CD1c-positive myeloid dendritic cell (primary cell): ENCODE measurements around the gene STX2.
A peak's percentile ranks its signal among the peaks of the same experiment; 100 is the strongest.

ENCODE experiments used
- DNase-seq: peaks from one replicate; pipeline ENCODE4 v3.0.0-alpha.2; 2016; ENCODE audit errors: extremely low spot score

Gene STX2

DNA sequence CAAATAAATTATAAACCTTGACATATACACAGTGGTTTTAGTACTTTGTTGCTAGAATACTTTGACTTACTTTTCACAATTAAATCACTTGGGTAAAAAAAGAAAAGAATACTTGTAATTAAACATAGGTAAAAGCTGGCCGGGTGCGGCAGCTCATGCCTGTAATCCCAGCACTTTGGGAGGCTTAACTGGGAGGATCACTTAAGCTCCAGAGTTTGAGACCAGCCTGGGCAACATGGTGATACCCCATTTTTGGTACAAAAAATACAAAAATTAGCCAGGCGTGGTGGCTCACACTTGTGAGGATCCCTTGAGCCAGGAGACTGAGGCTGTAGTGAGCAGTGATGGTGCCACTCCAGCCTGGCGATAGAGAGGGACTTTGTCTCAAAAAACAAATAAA, 7.8 kb downstream of the STX2 start:
- no peak for DNase-seq

DNA sequence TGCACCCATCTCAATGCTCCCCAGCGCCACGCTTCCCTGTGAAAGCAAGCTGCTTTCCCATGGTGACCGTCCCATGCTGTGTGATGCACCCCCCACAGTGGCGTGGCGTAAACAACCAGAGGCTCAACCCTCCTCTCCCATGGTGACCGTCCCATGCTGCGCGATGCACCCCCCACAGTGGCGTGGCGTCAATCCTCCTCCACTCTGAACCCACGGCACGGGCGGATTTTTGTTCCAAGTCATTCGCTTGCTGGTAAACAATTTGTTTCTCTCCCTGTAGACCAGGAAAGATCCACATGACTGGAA, 8.9 kb downstream of the STX2 start:
- no peak for DNase-seq

DNA sequence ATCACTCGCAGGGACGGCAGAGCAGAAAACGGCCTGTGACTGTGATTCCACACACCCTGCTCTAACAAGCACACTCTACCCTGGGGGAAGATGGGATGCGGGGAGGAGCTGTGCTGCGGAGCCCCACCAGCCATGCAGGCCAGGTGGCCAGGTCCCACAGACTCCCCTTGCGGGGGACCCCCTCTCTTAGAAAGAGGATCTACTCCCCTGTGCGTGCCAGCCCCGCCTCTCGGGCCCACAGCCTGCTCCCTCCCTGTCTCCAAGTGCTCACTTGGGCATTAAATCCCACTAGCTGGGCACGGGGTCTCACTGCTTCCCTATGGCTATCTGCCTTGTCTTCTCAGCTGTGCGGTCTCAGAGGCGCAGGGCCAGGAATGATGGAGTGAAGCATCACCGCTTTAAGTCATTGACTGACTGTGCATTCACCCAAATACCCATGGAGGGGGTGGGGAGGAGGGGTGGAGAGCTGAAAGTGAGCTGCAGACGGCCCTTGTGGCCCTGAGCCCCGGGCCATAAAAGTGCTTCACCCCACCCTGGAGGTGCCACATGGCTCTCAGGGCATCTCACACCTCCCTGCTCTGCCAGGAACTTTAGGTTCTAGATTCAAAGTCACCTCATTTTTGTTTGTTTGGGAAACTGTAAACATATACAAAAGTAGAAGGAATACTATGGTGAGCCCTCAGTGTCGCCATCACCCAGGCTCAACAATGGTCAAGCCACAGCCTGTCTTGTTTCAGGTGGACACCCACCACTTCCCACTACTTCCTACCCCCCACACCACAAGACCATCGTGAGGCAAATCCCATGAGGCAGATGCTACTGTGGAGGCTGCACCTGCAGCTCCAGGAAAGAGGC, 9.4 kb downstream of the STX2 start:
- no peak for DNase-seq

DNA sequence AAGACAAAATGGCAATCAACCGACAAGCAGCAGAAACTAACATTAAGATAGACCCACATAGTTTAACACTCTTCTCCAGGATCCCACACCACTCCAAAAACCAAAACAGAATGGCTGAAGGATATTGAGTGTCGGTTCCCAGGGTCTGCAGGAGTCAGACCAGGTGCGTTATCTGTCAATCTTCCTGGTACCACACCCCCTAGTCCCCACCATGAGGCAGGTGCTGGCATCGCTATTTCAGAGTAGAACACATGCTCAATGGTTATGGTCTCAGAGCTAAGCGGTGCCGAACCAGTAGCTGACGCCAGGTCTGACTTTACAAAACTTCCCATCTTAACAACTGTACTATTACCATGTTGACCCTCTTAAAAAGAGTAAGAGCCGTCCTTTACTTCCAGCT, 10.2 kb downstream of the STX2 start:
- no peak for DNase-seq

DNA sequence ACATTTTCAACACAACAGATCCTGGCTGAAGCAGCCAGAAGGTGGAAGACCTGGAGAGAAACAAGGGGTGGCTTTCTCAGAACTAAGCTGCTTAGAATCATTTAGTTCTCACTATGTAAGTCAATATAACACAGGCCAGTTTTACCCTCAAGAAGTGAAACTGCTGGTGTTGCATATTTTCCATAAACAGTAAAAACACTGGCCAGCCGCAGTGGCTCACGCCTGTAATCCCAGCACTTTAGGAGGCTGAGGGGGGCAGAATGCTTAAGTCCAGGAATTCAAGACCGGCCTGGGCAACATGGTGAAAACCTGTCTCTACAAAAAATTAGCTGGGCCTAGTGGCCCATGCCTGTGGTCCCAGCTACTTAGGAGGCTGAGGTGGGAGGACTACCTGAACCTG, 11.6 kb downstream of the STX2 start:
- DNase-seq: peak; percentile 24

DNA sequence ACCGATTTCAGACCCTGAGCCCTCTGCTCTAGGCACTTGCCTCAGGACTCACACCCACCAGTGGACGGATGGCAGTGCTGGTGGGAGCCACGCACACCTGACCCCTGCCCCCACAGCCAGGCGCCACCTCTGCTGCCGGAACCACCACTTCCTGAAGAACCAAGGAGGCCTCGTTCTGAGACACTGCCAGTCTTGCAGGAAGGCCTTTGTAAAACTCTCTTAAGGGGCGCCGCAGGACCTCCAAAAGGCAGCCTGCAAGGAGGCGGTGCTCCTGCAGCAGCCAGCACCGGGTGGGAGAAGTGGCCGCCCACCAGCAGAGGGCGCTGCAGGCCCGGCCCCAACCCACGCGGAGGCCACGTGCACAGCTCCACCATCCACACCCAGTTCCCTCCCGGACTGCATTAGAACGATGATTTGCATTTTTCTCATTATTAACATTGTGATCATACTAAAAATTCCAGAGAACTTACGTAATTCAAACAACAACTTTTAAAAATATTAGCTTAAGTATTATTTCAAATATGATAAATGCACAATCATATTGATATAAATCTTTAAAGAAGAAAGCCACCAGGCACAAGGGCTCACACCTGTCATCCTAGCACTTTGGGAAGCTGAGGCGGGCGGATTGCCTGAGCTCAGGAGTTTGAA, 12.8 kb downstream of the STX2 start:
- peak; percentile 52 for DNase-seq

DNA sequence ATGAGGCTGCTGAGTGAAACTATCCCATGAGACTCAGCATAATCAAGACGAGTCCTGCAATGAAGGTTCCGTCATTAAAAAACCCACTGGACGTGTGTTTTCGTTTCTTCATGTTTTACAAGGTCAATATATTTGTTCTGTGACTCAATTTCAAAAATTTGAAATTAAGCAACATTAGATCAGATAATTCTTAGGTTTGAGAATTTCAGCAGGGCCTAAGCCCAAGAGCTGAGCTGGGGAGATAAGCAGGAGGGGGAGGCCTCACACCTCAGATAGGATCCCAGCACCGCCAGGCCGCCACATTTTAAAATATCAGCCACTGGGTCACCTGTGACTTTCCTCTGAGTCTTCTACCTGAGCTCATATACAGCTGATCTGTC, 13.3 kb downstream of the STX2 start:
- DNase-seq: no peak

DNA sequence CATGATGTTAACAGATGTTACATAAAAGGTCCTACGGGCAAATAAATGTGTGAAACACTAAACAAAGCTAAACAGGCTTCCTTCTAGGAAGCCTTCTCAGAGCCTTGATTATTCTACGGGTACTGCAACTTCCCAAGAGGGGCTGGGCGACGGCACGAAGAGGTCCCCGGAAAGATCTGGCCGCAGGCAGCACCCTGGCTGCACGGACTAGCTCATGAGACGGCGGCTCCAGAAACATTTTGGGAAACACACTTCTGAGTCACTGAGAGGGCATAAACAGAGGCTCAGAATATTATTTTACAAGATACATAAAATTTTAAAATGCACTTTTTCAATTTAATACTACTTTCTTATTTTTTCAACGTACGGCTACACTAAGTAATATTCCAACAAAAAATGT, 19.4 kb downstream of the STX2 start:
- DNase-seq: no peak

DNA sequence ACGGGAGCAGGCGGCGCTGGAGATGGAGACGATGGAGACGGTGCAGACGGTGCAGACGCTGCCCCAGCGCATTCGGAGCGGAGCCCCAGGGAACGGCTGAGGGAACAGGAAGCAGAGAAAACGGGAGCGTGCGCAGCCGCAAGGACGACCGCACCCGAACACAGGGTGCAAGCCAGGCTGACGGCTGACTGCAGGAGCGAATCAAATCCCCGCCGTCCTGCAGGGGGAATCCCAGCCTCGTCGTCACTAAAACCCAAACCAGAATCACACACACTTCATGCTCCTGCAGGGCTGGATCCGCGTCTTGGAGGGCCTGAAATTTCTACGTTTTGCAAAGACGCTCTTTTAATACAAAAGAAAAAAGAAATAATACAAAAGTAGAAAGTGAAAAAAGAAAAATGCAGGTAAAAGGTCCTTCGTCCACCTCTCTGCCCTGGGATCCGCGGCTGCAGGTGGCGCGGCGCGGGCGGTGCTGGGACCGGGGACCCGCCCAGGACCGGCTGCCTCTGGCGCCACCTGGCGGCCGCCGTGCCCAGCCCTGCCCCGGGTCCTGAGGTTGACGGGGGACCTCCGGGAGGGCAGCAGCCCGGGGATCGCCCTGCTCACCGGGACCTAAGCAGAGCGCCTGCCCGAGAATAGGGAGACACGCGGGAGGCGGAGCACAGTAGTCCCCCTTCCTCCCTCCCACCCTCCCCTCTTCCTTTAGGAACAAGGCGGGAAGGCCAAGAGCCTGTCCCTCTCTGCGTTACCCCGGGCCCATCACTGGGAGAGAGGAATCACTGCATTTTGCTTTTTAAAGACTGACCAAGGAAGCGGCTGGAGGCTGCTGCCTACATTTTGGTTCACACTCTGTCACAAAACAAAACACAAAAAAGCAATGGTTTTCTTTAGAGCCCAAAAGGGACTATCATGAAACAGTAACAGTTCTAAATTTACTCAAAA, 20.1 kb downstream of the STX2 start:
- peak; percentile 65 for DNase-seq

DNA sequence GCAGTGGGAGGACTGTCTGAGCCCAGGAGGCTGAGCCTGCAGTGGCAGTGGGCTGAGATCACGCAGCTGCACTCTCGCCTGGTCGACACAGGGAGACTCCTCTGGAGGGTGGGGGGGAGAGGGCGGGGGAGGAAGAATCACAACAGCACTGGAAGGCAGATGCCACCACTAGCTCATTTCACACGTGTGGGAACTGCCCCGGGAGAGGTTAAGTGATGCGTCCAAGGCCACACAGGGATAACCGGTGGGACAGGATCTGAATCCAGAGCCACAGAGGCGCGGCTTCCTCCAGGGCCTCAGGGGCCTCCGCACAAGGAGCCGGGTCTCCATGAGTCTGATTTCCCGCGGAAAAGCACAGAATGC, 20.8 kb downstream of the STX2 start:
- no peak for DNase-seq

DNA sequence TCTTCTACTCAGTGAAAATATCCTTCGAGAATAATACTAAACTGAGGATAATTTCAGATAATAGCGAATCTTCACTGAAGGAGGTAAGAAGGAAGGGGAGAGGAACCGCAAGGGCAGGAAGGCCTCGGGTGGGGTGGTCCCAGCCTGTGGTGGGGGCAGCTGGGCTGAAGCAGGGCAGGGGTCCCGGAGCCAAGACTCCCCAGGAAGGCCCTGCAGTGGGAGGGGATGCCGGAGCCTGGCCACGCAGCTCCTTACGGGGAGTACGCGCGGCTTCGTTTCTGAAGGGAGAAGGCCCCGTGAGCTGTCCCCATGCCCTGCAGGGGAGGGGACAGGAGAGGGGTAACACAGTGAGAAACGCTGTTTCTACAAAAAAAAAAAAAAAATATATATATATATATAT, 21.2 kb downstream of the STX2 start:
- DNase-seq: no peak

DNA sequence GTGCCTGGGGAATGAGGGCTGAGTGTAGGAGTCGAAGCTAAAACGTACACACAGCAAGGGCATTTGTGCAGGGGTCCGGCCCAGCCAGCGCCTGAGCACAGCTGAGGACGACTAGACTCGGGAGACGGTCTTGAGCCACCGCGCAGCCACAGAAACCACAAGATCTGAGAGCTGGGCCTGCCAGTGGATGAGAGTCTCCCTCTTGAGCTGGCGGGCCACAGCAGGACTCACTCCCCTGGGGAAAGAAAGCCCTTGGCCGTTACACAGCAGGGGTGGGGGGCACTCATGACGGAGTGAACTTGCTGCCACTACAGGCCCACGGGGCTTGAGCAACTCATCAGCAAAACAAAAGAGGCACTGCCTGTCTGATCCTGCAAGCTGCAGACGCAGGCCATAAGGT, 23.0 kb downstream of the STX2 start:
- DNase-seq: no peak

DNA sequence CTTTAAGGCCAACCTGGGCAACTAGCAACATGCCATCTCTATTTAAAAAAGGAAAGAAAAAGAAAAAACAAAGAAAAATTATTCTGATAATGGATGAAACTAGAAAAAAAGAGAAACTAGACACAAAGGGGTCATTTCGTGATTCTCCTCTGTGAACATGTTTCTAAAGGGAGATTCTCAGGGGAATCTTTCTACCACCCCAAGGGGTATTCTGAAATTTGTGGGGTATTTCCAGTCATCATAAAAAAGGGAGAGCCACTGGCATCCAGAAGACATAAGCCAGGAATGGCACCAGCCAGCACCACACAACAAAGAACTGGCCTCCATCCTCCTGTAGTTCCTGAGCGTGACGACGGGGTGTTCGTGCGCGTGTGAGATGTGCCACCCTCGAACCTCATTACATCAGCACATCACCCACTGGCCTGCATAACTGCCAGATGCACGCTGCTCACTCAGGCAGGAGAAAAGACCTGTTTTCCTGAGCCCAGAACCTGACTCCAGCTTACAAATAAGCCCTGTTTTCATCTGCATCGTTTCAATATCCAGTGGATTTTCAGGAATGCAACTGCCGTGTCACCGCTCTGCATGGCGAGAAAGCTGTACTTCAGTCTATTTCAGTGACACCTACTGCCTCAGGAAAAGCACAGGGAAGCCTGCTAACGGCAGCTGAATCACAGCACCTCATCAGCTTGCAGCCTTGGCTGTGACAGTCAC, 23.9 kb downstream of the STX2 start:
- DNase-seq: no peak

DNA sequence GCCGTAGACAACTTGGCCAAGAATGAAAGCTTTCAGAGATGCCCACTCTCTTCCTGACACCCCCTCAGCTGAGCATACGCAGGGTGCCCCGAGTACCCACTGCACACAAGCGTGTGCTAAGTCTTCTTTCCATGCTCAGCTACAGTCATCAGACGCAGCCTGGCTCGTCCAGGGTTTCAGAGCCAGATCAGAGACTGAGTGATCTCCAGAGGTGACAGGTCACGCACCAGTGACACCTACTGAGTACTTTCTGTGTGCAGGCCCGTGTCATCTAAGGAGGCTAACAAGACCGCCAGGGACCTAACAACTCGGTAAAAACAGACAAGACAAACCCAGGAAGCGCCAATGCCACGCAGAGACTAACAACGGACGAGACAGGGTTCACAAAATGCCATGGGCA, 25.1 kb downstream of the STX2 start:
- no peak for DNase-seq

DNA sequence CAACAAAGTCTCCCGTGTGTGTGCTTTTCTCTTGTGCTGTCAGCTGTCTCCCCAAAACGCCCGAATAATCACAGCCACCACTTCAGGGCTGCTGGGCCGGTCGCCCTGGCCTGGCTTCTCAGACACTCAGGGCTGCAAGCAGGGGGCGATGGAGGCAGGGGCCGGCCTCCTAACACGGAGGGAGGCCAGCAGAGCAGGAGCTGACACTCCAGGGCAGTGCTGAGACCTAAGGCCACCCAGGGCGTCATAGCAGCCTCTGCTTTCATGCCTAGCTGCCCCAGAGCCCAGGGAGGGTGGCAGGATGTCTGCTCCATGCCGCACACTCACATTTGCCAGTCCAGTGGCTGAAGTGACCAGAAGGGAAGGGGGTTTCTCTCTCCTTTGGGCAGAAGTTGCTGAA, 25.6 kb downstream of the STX2 start:
- DNase-seq: no peak

DNA sequence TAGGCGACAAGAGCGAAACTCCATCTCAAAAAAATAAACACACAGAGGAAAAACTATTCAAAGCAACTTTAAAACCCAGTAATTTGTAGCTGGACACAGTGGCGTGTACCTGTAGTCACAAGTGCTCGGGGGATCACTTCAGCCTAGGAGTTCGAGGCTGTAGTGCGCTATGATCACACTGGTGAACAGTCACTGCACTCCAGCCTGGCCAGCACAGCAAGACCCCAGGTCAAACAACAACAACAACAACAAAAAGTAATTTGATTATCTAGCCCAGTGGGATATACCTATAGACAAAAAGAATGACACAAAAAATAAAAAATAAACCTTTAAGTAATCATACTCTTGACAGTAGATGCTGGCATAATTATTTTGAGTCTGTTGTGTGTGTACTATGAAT, 29.3 kb downstream of the STX2 start:
- DNase-seq: no peak

DNA sequence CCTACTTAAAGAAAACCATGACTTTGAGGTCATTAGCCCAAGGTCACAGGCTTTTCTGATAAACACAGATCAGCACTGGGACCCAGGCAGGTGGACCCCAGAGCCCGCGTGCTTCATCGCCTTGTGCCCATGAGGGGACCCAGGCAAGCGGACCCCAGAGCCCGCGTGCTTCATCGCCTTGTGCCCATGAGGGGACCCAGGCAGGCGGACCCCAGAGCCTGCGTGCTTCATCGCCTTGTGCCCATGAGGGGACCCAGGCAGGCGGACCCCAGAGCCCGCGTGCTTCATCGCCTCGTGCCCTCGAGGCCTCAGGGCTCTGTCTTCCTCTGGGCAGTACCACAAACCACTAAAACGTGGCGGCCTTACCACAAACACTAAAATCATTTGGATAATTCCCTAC, 31.7 kb downstream of the STX2 start:
- DNase-seq: no peak

DNA sequence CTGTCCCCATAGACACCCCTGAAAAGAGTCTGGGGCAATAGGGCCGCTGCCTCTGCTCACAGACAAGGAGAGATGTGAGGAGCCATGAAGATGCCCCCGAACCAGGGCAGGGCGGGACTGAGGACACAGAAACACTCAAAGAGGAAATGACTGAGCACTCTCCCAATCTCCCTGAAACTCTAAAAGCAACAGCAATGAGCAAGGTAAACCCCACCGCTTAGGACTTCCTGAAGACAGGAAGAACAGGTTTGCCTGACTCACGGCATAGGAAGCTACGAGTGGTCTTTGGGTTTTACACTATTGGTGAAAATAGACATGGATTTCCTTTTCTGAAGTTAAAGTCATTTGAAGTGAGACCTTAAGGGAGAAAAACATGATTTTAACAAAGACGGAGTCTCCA, 32.5 kb downstream of the STX2 start:
- no peak for DNase-seq

DNA sequence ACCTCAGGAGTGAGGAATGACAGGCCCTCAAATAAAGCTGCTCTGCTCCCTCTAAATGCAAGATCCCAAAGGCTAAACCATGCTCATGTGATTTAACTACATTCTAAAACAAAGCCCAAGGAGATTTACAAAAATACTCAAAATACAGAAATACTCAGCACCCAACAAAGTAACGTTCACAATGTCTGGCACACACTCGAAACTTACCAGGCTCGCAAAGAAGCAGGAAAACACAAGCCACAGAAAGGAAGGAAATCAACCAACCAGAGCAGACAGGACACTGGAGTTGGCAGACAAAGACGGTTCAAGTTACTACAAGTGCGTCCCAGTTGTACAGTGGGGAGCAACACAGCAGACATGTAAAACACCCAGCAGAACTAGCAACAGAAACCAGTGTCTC, 33.4 kb downstream of the STX2 start:
- no peak for DNase-seq

DNA sequence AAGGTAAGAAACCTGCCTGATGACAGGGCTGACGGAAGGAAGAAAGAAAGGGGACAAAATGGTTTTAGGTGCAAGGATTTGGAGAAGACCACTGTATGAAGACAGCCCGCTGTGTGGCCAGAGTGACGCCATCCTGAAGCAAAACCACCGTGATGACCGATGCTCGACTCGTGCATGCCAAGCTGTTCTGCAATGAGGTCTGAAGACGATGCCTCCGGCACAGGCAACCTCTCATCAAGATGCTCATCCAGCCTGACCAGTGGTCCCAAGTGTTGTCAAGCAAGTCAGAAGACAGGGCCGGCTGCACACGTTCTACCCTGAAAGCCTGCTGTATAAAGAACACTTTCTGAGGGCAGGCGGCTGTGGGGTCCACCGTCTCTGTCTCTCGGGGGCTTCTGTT, 34.8 kb downstream of the STX2 start:
- DNase-seq: no peak

DNA sequence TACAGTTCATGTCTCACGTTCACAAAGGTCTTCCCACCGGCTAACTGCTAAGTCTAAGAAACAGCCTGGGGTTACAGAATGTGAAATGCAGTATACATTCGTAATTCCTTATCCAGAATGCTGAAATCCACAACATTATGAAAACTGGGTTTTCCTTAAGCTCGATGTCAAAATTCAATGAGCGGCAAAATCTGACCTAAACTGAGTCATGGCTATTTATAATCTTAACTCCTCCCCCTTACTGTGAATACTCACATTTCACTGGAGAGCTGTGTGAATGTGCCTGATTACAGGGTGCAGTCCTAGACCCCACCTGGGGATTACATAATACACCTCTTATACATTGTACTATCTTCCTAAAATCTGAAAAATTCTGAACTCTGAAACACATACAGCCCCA, 35.3 kb downstream of the STX2 start:
- DNase-seq: no peak

DNA sequence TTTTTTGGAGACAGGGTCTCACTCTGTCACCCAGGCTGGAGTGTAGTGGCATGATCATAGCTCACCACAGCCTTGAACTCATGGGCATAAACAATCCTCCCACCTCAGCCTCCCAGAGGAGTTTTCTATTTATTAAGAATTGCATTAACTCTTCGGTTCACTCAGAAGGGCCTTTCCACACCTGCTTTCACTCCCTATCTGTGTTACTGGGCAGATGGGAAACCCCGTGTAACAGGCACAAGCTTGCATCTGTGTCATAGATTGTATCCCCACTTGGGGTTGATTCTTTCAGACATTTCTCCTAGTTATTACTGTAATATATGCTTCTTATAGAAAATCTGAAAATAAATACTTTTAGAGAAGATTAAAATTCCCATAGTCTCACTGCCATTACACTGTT, 38.7 kb downstream of the STX2 start:
- no peak for DNase-seq
